ENCODE measurements around the gene NRAS. TPM values are rescaled to one million over a fixed set of nuclear protein-coding genes. Genes with fewer than 3 reads are reported as not detected.

Gene NRAS
- total RNA-seq, 1 experiment from 2014 or later: 72.9 TPM

DNA sequence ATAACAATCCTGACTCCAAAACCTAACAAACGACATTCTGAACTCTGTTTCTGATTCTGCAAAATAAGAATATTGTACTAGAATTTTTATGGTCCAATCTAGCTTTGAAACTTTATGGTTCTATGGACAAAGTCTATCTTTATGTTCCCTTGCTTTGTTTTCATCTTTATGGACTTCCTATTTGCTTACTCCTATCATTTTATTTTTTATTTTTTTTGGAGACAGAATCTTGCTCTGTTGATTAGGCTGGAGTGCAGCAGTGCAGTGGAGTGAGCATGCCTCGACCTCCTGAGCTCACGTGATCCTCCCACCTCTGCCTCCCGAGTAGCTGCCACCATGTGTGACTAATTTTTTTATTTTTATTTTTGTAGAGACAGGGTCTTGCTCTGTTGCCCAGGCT lies 3.6 kb downstream of the NRAS start:
- Mint-ChIP-seq H3K27me3 (ENCODE audit: low read depth) (no peaks in the 10 kb centered on the region), H3K4me1 (peaks cover 9 to 14% of the 10 kb centered on the region in 2 experiments), H3K4me3 (no peak overlapping the region), H3K36me3 (ENCODE audit: insufficient read depth in 1 of 3, low read depth in 3 of 3) (peaks cover 11 to 70% (median 57%) of the 10 kb centered on the region in 3 experiments; a peak in 6 of 7 replicates), H3K27ac (no peak overlapping the region), H3K9me3 (no peaks in the 10 kb centered on the region)
- H3K79me1 ChIP-seq (ENCODE audit: insufficient read depth, low read depth, low read length, poor library complexity, severe bottlenecking): no peaks in the 10 kb centered on the region
- no peaks in the 10 kb centered on the region for H3K9me3 ChIP-seq (ENCODE audit: control insufficient read depth, low read depth, low read length)
- H2BK12ac ChIP-seq (ENCODE audit: insufficient read length, low read depth, low read length): no peak overlapping the region
- no peak overlapping the region for H3T11ph ChIP-seq (ENCODE audit: low read length)
- H3K4me1 ChIP-seq (ENCODE audit: insufficient read depth, low read length): no peaks in the 10 kb centered on the region
- no peaks in the 10 kb centered on the region for H4K20me1 ChIP-seq (ENCODE audit: control insufficient read depth, insufficient read depth, insufficient read length)
- H3K9ac ChIP-seq (ENCODE audit: extremely low read depth, insufficient read length, low read length): no peak overlapping the region
- peaks cover 4% of the 10 kb centered on the region; the same call in 1 of the 2 replicates for H3K79me2 ChIP-seq (ENCODE audit: insufficient read depth, low read length)
- no CpG with 5 or more reads among the region's 4 CpGs for WGBS (ENCODE audit: extremely low coverage, insufficient read length, low lambda C conversion rate)
- H3K23ac ChIP-seq (ENCODE audit: insufficient read length, low read depth, low read length): no peak overlapping the region
- H3K14ac ChIP-seq (ENCODE audit: insufficient read depth, low read length): no peak overlapping the region
- H3K23me2 ChIP-seq (ENCODE audit: insufficient read length, low read depth, low read length, poor library complexity, severe bottlenecking): peaks cover 4% of the 10 kb centered on the region
- no peak overlapping the region for H4K91ac ChIP-seq (ENCODE audit: insufficient read length, low read depth, low read length)
- H3K4me2 ChIP-seq (ENCODE audit: insufficient read depth, insufficient read length, low read length): no peak overlapping the region
- H4K5ac ChIP-seq (ENCODE audit: insufficient read length, low read depth, low read length): no peak overlapping the region
- no peak overlapping the region for H3K18ac ChIP-seq (ENCODE audit: insufficient read length, low read depth, low read length)
- H2AK5ac ChIP-seq (ENCODE audit: insufficient read length, low read length): no peak overlapping the region
- DNase-seq: no peak
- H2BK20ac ChIP-seq (ENCODE audit: low read depth, low read length, poor library complexity, severe bottlenecking): no peak overlapping the region
- H3K4ac ChIP-seq (ENCODE audit: low read depth, low read length): no peak overlapping the region
- H2BK15ac ChIP-seq (ENCODE audit: low read depth, low read length): no peak overlapping the region
- TF ChIP-seq, protein P1, sequence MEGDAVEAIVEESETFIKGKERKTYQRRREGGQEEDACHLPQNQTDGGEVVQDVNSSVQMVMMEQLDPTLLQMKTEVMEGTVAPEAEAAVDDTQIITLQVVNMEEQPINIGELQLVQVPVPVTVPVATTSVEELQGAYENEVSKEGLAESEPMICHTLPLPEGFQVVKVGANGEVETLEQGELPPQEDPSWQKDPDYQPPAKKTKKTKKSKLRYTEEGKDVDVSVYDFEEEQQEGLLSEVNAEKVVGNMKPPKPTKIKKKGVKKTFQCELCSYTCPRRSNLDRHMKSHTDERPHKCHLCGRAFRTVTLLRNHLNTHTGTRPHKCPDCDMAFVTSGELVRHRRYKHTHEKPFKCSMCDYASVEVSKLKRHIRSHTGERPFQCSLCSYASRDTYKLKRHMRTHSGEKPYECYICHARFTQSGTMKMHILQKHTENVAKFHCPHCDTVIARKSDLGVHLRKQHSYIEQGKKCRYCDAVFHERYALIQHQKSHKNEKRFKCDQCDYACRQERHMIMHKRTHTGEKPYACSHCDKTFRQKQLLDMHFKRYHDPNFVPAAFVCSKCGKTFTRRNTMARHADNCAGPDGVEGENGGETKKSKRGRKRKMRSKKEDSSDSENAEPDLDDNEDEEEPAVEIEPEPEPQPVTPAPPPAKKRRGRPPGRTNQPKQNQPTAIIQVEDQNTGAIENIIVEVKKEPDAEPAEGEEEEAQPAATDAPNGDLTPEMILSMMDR (conservative IDR thresholded peaks at IDR 0.05): no peak
- no peaks in the 10 kb centered on the region for H3K27me3 ChIP-seq (ENCODE audit: insufficient read depth, low read length)
- H3K56ac ChIP-seq (ENCODE audit: insufficient read length, low read depth, low read length): no peak overlapping the region
- no peak overlapping the region for H2BK120ac ChIP-seq (ENCODE audit: low read depth, low read length, poor library complexity, severe bottlenecking)
- H3K27ac ChIP-seq (ENCODE audit: insufficient read length, low read depth, low read length): no peak overlapping the region
- H2AFZ ChIP-seq (ENCODE audit: low read length): no peak overlapping the region
- H2BK5ac ChIP-seq (ENCODE audit: insufficient read length, low read length): no peak overlapping the region
- no peak overlapping the region for H4K8ac ChIP-seq (replicated peaks; ENCODE audit: insufficient read length, low read depth, low read length)

All from H9 (cell line).